ENCODE results near the gene BBS9. TPM values are rescaled to one million over a fixed set of nuclear protein-coding genes. Genes with fewer than 3 reads are reported as not detected.

BBS9 gene
- total RNA-seq, 1 experiment from 2014 or later, result 9.4 TPM

GRCh38 chr7:33195264-33195663, 65.9 kb downstream of the BBS9 start:
- H3K27me3 Mint-ChIP-seq (ENCODE audit: unreplicated experiment), result no peaks in the 10 kb centered on the region
- CTCF ChIA-PET, result no interaction called here
- H3K4me3 Mint-ChIP-seq (ENCODE audit: low read depth, unreplicated experiment), result no peak overlapping the region
- no peaks in the 10 kb centered on the region for H3K9me3 Mint-ChIP-seq (ENCODE audit: low read depth, unreplicated experiment)
- intact Hi-C loops (cut with micrococcal nuclease; ENCODE audit: unreplicated experiment), result no loop called here
- no peak for DNase-seq
- no peak overlapping the region for H3K27ac Mint-ChIP-seq (ENCODE audit: unreplicated experiment)
- BruUV-seq (replicated peaks), result no TSS peak
- peaks cover 13% of the 10 kb centered on the region for H3K4me1 Mint-ChIP-seq (ENCODE audit: low read depth, unreplicated experiment)
- TF ChIP-seq CTCF (IDR thresholded peaks at IDR 0.05; ENCODE audit: unreplicated experiment), result no peak
- H3K36me3 Mint-ChIP-seq (ENCODE audit: insufficient read depth, unreplicated experiment), result no peaks in the 10 kb centered on the region

GRCh38 chr7:33196221-33196620, 66.9 kb downstream of the BBS9 start:
- TF ChIP-seq CTCF (IDR thresholded peaks at IDR 0.05; ENCODE audit: unreplicated experiment), result no peak
- DNase-seq, result no peak
- no peaks in the 10 kb centered on the region for H3K9me3 Mint-ChIP-seq (ENCODE audit: low read depth, unreplicated experiment)
- no TSS peak for BruUV-seq (replicated peaks)
- H3K36me3 Mint-ChIP-seq (ENCODE audit: insufficient read depth, unreplicated experiment), result no peaks in the 10 kb centered on the region
- H3K4me1 Mint-ChIP-seq (ENCODE audit: low read depth, unreplicated experiment), result peaks cover 3% of the 10 kb centered on the region
- H3K27ac Mint-ChIP-seq (ENCODE audit: unreplicated experiment), result no peak overlapping the region
- CTCF ChIA-PET, result no interaction called here
- intact Hi-C loops (cut with micrococcal nuclease; ENCODE audit: unreplicated experiment), result no loop called here
- no peak overlapping the region for H3K4me3 Mint-ChIP-seq (ENCODE audit: low read depth, unreplicated experiment)
- no peaks in the 10 kb centered on the region for H3K27me3 Mint-ChIP-seq (ENCODE audit: unreplicated experiment)

GRCh38 chr7:33200282-33200681, 70.9 kb downstream of the BBS9 start:
- BruUV-seq (replicated peaks), result no TSS peak
- CTCF ChIA-PET, result no interaction called here
- H3K4me3 Mint-ChIP-seq (ENCODE audit: low read depth, unreplicated experiment), result no peak overlapping the region

GRCh38 chr7:33201821-33202220, 72.5 kb downstream of the BBS9 start:
- intact Hi-C loops (cut with micrococcal nuclease; ENCODE audit: unreplicated experiment), result no loop called here
- TF ChIP-seq CTCF (IDR thresholded peaks at IDR 0.05; ENCODE audit: unreplicated experiment), result no peak
- Mint-ChIP-seq H3K36me3 (ENCODE audit: insufficient read depth, unreplicated experiment) (no peaks in the 10 kb centered on the region), H3K4me1 (ENCODE audit: low read depth, unreplicated experiment) (no peaks in the 10 kb centered on the region), H3K4me3 (ENCODE audit: low read depth, unreplicated experiment) (no peak overlapping the region), H3K27me3 (ENCODE audit: unreplicated experiment) (no peaks in the 10 kb centered on the region), H3K9me3 (ENCODE audit: low read depth, unreplicated experiment) (no peaks in the 10 kb centered on the region), H3K27ac (ENCODE audit: unreplicated experiment) (no peak overlapping the region)
- CTCF ChIA-PET, result no interaction called here
- no peak for DNase-seq
- no TSS peak for BruUV-seq (replicated peaks)

More at GRCh38 chr7:33200282-33200681, 70.9 kb downstream of the BBS9 start:
- Mint-ChIP-seq H3K9me3 (ENCODE audit: low read depth, unreplicated experiment) (no peaks in the 10 kb centered on the region), H3K36me3 (ENCODE audit: insufficient read depth, unreplicated experiment) (no peaks in the 10 kb centered on the region), H3K27me3 (ENCODE audit: unreplicated experiment) (no peaks in the 10 kb centered on the region), H3K4me1 (ENCODE audit: low read depth, unreplicated experiment) (no peaks in the 10 kb centered on the region), H3K27ac (ENCODE audit: unreplicated experiment) (no peak overlapping the region)
- intact Hi-C loops (cut with micrococcal nuclease; ENCODE audit: unreplicated experiment), result no loop called here
- DNase-seq, result no peak
- no peak for TF ChIP-seq CTCF (IDR thresholded peaks at IDR 0.05; ENCODE audit: unreplicated experiment)

- H3K4me3 Mint-ChIP-seq (ENCODE audit: low read depth, unreplicated experiment), result no peak overlapping the region
Observed at GRCh38 chr7:33210958-33211357, 81.6 kb downstream of the BBS9 start.

More at GRCh38 chr7:33210958-33211357, 81.6 kb downstream of the BBS9 start:
- Mint-ChIP-seq H3K36me3 (ENCODE audit: insufficient read depth, unreplicated experiment) (no peaks in the 10 kb centered on the region), H3K27me3 (ENCODE audit: unreplicated experiment) (no peaks in the 10 kb centered on the region), H3K9me3 (ENCODE audit: low read depth, unreplicated experiment) (peaks cover 7% of the 10 kb centered on the region), H3K4me1 (ENCODE audit: low read depth, unreplicated experiment) (no peaks in the 10 kb centered on the region), H3K27ac (ENCODE audit: unreplicated experiment) (no peak overlapping the region)
- DNase-seq, result no peak
- TF ChIP-seq CTCF (IDR thresholded peaks at IDR 0.05; ENCODE audit: unreplicated experiment), result no peak
- CTCF ChIA-PET, result no interaction called here
- no TSS peak for BruUV-seq (replicated peaks)
- intact Hi-C loops (cut with micrococcal nuclease; ENCODE audit: unreplicated experiment), result no loop called here

Data from Calu3 (cell line).